GM12864 (cell line): ENCODE results near the gene BMAL1.

ENCODE experiments used
- DNase-seq: peaks from one replicate; pipeline ENCODE4 v3.0.0-alpha.2; 2011; ENCODE audit warnings: low read depth
- H3K4me3 ChIP-seq: 2 replicates; pipeline ENCODE4 v1.5.1; 2011; ENCODE audit warnings: mild to moderate bottlenecking, low read depth, low read length, control low read depth
- CTCF ChIP-seq: IDR thresholded peaks from 2 replicates; pipeline ENCODE4 v1.5.1; 2011; ENCODE audit warnings: low read depth, mild to moderate bottlenecking, moderate library complexity, low read length, control low read depth, inconsistent platforms; ENCODE audit errors: missing control alignments

The BMAL1 gene

DNA sequence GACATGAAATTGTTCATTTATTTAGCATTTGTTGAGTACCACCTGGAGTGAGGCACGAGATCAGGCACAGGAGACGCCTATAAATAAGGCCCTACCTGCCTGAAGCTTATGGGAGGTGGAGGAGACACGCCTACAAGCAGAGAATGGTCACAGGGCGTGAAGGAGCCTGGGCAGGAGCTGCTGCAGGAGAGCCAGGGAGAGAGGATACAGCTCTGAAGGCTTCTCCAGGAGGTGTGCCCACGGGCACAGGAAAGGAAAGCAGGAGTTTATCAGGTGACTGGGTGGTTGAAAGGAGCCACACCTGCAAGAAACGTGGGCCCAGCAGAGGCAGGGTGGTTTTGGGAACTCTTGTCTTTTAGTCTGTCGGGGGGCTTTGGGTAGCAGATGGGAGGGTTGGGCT is 70.3 kb downstream of the BMAL1 start:
- no peak overlapping the region; the same call in 1 of the 2 replicates for H3K4me3 ChIP-seq
- no peak for DNase-seq
- no peak for TF ChIP-seq CTCF

DNA sequence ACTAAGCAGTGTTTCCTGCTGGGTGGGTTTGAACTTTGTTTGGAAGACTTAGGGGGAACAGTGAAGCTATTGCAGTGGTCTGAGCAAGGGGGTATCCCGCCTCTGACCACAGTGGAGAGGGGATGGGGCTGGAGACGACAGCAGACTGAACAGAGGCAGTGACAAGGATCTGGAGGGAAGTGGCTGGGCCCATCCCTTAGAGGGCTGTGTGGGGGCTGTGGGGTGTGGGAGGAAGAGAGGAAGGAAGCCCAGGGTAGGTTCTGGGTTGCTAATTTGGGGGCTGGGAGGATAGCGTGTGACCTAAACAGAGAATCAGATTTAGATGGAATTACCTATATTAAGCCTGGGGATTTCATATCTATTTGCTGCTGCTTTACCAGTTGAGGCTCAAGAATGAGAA is 70.7 kb downstream of the BMAL1 start:
- TF ChIP-seq CTCF: no peak
- no peak for DNase-seq
- no peak overlapping the region; the same call in 1 of the 2 replicates for H3K4me3 ChIP-seq

GRCh38 chr11:13349046-13349445 is 71.5 kb downstream of the BMAL1 start:
- no peak for TF ChIP-seq CTCF
- no peak for DNase-seq
- H3K4me3 ChIP-seq: peak overlapping the region; percentile 5; the same call in 1 of the 2 replicates

DNA sequence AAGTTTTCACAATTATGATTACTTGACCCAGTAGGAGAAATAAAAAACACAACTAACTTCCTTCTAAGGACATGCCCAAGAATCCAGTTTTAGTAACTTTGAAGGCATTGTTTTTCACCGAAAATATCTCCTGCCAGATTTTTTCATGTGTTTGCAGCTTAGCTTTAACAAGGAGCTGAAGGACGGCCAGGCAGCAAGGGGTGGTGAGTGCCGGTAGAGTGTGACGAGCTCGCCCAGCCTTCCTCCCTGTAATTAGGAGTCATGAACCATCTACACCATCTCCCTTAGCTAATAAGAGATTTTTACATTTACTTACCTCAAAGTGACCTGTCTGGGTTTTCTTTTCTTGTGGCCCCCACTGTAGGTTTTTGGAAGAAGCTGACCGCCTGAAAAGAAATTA is 72.0 kb downstream of the BMAL1 start:
- DNase-seq: no peak
- no peak overlapping the region for H3K4me3 ChIP-seq
- no peak for TF ChIP-seq CTCF

DNA sequence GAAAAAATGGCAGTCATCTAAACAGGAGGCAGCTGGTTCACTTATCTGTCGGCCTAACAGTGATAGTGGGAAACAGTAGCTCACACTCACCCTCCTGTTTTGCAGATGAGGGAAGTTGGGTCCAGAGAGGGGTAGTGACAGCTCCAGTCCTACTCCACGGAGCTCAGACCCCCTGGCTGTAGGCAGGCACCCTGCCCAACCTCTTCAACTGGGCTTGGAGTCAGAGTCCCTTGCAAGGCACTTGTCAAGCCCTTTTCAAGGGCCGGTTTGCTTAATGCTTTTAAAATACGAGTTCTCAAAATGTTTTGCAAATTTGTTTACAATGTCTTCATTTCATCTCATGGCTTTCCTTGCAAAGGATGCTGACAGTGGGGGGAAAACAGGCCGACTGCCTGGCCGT is 75.1 kb downstream of the BMAL1 start:
- TF ChIP-seq CTCF: no peak
- DNase-seq: no peak
- H3K4me3 ChIP-seq: no peak overlapping the region

DNA sequence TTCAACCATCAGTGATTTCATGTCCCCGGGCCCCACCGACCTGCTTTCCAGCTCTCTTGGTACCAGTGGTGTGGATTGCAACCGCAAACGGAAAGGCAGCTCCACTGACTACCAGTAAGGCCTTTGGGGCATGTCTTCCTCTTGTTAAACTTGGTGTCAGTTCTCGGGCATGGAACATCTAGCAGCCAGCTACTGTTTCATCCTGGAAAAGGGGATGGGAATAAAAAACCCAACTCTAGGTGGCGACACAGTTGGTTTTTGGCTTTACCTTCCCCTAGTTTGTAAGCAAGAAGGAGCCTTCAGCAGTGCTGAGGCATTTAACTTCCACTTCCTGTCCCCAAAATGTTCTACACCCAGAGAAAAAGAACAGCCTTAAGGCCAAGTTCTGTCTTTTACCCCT is 76.7 kb downstream of the BMAL1 start:
- TF ChIP-seq CTCF: peak; percentile 50
- no peak overlapping the region for H3K4me3 ChIP-seq
- no peak for DNase-seq

- DNase-seq: no peak
- TF ChIP-seq CTCF: no peak
- H3K4me3 ChIP-seq: no peak overlapping the region
Observed at GRCh38 chr11:13355191-13355590, 77.6 kb downstream of the BMAL1 start.
